DOHH2 (cell line): Measurements from ENCODE around the gene IFI27L2.
A peak's percentile ranks its signal among the peaks of the same experiment; 100 is the strongest.

Experiments used
- H3F3A ChIP-seq: fragments of 200-600 bp; sonication (generic), shearing (Covaris generic); 2 replicates; pipeline ENCODE4 v1.6.0; 2016; ENCODE audit warnings: antibody characterized with exemption, mild to moderate bottlenecking; ENCODE audit not compliant: control insufficient read depth, insufficient read depth
- H3K27ac ChIP-seq: fragments of 200-600 bp; sonication (generic); 2 replicates; pipeline ENCODE4 v1.5.1; 2014; ENCODE audit warnings: low read depth, mild to moderate bottlenecking, low read length, moderate library complexity
- H3K27me3 ChIP-seq: fragments of 200-600 bp; sonication (generic); 2 replicates; pipeline ENCODE4 v1.6.1; 2014; ENCODE audit warnings: mild to moderate bottlenecking, low read length, mixed read lengths; ENCODE audit not compliant: control insufficient read depth
- H3K36me3 ChIP-seq: fragments of 200-600 bp; sonication (generic); 2 replicates; pipeline ENCODE4 v1.6.1; 2014; ENCODE audit warnings: mild to moderate bottlenecking, low read length, moderate library complexity, mixed read lengths; ENCODE audit not compliant: control insufficient read depth
- H3K4me1 ChIP-seq: fragments of 200-600 bp; sonication (generic); 2 replicates; pipeline ENCODE4 v1.6.1; 2014; ENCODE audit warnings: mild to moderate bottlenecking, low read length, mixed read lengths; ENCODE audit not compliant: control insufficient read depth
- H3K4me2 ChIP-seq: fragments of 200-600 bp; sonication (generic); 2 replicates; pipeline ENCODE4 v1.6.0; 2014; ENCODE audit warnings: mild to moderate bottlenecking, low read length, moderate library complexity
- H3K4me3 ChIP-seq: fragments of 200-600 bp; sonication (generic); 2 replicates; pipeline ENCODE4 v1.5.1; 2014; ENCODE audit warnings: mild to moderate bottlenecking, low read length, mixed read lengths
- H3K79me2 ChIP-seq: fragments of 200-600 bp; sonication (generic); 2 replicates; pipeline ENCODE4 v1.6.1; 2014; ENCODE audit warnings: mild to moderate bottlenecking, low read length, mixed read lengths; ENCODE audit not compliant: control insufficient read depth
- H3K9me2 ChIP-seq: fragments of 200-600 bp; sonication (generic); replicated peaks from 2 replicates; pipeline ENCODE4 v1.6.1; 2014; ENCODE audit warnings: mild to moderate bottlenecking, low read length, mixed read lengths; ENCODE audit not compliant: control insufficient read depth
- H3K9me3 ChIP-seq: fragments of 200-600 bp; sonication (generic); 2 replicates; pipeline ENCODE4 v1.6.1; 2014; ENCODE audit warnings: antibody characterized with exemption, low read length, mixed read lengths; ENCODE audit not compliant: control insufficient read depth, insufficient read depth
- H4K20me1 ChIP-seq: fragments of 200-600 bp; sonication (generic); 2 replicates; pipeline ENCODE4 v1.6.0; 2014; ENCODE audit warnings: low read depth, mild to moderate bottlenecking, antibody characterized with exemption, low read length, moderate library complexity; ENCODE audit not compliant: control insufficient read depth, insufficient read depth
- EZH2phosphoT487 ChIP-seq: fragments of 200-600 bp; sonication (generic); IDR thresholded peaks from 2 replicates; pipeline ENCODE4 v1.6.1; 2017; ENCODE audit warnings: borderline replicate concordance, mild to moderate bottlenecking, antibody characterized with exemption, low read length, moderate library complexity, mixed read lengths
- TF ChIP-seq, protein P1 (sequence below): fragments of 200-600 bp; sonication (generic); IDR thresholded peaks from one replicate; pipeline ENCODE4 v1.5.1; 2014; ENCODE audit warnings: antibody characterized with exemption, mild to moderate bottlenecking, low read depth, low read length; ENCODE audit not compliant: poor library complexity, severe bottlenecking

Gene IFI27L2

DNA sequence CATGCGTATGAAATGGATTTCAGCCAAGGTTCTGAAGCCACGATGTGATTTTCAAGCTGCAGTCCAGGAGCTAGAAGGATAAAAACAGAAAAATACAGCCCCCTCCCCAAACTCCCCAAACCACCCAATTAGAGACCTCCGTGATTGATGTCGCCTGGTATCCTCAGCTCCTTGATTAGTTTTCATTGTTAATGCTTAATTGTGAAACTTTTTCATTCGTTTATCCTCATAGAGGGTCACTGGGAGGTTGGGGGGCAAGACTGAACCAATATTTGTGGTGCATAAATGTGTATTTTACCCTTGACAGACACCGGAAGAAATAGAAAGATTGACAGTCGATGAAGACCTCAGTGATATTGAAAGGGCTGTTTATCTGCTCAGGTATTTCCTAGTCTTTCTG lies 46.3 kb upstream of the IFI27L2 start:
- Histone ChIP-seq H4K20me1 (no peaks in the 10 kb centered on the region), H3K27ac (no peak overlapping the region), H3K4me2 (no peak overlapping the region), H3K27me3 (peaks cover 78% of the 10 kb centered on the region), H3F3A (0 out of 2 replicates have a peak, but pooled peaks cover 6% of the 10 kb centered on the region), H3K4me1 (peaks cover 11% of the 10 kb centered on the region), H3K36me3 (no peaks in the 10 kb centered on the region), H3K4me3 (no peak overlapping the region), H3K9me2 (no peaks in the 10 kb centered on the region), H3K9me3 (no peaks in the 10 kb centered on the region), H3K79me2 (no peaks in the 10 kb centered on the region)
- TF ChIP-seq, protein P1, sequence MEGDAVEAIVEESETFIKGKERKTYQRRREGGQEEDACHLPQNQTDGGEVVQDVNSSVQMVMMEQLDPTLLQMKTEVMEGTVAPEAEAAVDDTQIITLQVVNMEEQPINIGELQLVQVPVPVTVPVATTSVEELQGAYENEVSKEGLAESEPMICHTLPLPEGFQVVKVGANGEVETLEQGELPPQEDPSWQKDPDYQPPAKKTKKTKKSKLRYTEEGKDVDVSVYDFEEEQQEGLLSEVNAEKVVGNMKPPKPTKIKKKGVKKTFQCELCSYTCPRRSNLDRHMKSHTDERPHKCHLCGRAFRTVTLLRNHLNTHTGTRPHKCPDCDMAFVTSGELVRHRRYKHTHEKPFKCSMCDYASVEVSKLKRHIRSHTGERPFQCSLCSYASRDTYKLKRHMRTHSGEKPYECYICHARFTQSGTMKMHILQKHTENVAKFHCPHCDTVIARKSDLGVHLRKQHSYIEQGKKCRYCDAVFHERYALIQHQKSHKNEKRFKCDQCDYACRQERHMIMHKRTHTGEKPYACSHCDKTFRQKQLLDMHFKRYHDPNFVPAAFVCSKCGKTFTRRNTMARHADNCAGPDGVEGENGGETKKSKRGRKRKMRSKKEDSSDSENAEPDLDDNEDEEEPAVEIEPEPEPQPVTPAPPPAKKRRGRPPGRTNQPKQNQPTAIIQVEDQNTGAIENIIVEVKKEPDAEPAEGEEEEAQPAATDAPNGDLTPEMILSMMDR = no peak
- peak; percentile 19; the same call in 1 of the 2 replicates for TF ChIP-seq EZH2phosphoT487

DNA sequence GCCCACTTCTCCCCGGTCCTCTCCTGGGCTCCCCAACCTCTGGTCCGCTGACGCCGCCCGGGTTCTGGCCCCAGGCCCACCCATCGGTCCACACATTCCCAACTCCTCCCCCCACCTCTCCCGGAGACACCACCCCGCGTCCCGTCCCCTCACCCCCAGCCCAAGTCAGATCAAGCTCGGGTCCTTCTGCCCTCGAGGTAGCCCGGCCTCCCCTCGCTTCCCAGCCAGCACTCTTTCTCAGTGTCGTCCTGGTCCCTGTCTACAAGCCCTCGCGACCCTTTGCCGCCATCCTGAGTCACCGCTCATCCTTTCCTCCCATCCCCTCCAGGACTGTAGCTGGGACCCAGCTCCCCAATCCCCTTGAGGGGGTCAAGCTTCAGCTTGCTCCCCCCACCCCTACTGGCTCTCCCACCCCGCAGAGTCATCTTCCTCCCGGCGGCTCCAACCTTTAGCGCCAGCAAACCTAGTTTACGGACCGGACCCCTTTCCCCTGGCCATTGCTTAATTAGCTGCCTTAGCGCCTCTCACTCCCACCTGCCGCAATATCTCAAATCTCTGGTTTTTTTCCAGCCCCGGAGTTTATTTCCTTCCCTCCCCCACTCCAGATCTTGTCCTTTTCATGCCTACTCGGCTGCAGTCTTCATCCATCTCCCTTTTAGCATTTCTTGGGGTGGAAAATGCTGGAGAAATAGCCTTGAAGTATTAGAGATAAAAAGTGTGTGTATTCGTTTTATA lies 45.8 kb upstream of the IFI27L2 start:
- Histone ChIP-seq H3K4me3 (no peak overlapping the region), H3K27ac (no peak overlapping the region), H3K79me2 (no peaks in the 10 kb centered on the region), H3K4me2 (no peak overlapping the region; the same call in 1 of the 2 replicates), H3K9me3 (no peaks in the 10 kb centered on the region), H3K36me3 (no peaks in the 10 kb centered on the region), H4K20me1 (no peaks in the 10 kb centered on the region), H3K4me1 (peaks cover 11% of the 10 kb centered on the region), H3K9me2 (no peaks in the 10 kb centered on the region), H3F3A (0 out of 2 replicates have a peak, but pooled peaks cover 6% of the 10 kb centered on the region), H3K27me3 (peaks cover 78% of the 10 kb centered on the region)
- TF ChIP-seq, protein P1 = no peak
- peak; percentile 98; the same call in 1 of the 2 replicates for TF ChIP-seq EZH2phosphoT487

DNA sequence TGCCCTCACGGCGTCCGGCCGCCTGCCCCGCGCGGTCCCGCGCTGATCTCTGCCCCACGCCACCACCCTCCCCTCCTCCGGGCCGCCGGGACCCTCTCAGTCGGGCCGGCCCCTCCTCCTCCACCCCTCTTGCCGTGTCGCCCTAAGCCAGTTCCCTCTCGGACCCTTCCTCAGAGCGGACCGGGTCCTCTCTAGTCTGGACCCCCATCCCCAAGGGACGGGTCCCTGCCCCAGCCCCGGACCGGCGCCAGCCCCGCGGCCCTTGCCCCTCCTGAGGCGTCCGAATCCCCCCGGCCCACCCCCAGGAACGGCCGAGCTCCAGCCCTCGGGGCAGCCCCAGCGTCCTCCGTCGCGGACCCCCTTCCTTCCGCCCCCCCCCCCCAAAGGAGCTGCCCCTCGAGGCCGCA lies 45.2 kb upstream of the IFI27L2 start:
- peak overlapping the region; percentile 70 for H3K4me3 ChIP-seq
- no peak overlapping the region for H3K27ac ChIP-seq
- H3K36me3 ChIP-seq = no peaks in the 10 kb centered on the region
- no peaks in the 10 kb centered on the region for H3K9me3 ChIP-seq
- H3K9me2 ChIP-seq = no peaks in the 10 kb centered on the region
- no peak; the same call in 1 of the 2 replicates for TF ChIP-seq EZH2phosphoT487
- TF ChIP-seq, protein P1 = no peak
- no peaks in the 10 kb centered on the region for H3K79me2 ChIP-seq
- no peaks in the 10 kb centered on the region for H4K20me1 ChIP-seq
- peak overlapping the region; percentile 76 for H3K4me2 ChIP-seq
- H3K27me3 ChIP-seq = peaks cover 75% of the 10 kb centered on the region
- peaks cover 11% of the 10 kb centered on the region for H3K4me1 ChIP-seq
- H3F3A ChIP-seq = 0 out of 2 replicates have a peak, but pooled peaks cover 6% of the 10 kb centered on the region
